ENCODE results near the gene PAK1IP1.

DNA sequence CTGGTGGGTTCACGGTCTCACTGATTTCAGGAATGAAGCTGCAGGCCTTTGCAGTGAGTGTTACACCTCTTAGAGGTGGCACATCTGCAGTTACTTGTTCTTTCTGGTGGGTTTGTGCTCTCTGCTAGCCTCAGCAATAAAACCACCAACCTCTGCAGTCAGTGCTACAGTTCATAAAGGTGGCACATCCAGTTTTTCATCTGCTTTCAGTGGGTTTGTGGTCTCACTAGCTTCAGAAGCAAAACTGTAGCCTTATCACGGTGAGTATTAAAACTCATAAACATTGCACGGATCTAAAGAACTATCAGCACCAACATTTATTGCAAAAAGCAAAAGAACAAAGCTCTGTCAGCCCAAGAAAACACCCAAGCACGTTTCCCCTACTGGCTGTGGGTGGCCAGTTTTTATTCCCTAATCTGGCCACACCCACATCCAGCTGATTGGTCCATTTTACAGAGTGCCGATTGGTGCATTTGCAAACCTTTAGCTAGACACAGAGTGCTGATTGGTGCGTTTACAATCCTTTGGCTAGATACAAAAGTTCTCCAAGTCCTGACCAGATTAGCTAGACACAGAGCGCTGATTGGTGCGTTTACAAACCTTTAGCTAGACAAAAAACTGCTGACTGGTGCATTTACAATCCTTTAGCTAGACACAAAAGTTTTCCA is 24.7 kb downstream of the PAK1IP1 start:
- TF ChIP-seq, protein P1, sequence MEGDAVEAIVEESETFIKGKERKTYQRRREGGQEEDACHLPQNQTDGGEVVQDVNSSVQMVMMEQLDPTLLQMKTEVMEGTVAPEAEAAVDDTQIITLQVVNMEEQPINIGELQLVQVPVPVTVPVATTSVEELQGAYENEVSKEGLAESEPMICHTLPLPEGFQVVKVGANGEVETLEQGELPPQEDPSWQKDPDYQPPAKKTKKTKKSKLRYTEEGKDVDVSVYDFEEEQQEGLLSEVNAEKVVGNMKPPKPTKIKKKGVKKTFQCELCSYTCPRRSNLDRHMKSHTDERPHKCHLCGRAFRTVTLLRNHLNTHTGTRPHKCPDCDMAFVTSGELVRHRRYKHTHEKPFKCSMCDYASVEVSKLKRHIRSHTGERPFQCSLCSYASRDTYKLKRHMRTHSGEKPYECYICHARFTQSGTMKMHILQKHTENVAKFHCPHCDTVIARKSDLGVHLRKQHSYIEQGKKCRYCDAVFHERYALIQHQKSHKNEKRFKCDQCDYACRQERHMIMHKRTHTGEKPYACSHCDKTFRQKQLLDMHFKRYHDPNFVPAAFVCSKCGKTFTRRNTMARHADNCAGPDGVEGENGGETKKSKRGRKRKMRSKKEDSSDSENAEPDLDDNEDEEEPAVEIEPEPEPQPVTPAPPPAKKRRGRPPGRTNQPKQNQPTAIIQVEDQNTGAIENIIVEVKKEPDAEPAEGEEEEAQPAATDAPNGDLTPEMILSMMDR (optimal IDR thresholded peaks at IDR 0.05 in 1 of 3, IDR thresholded peaks at IDR 0.05 in 1 of 3, conservative IDR thresholded peaks at IDR 0.05 in 1 of 3; ENCODE audit: extremely low read depth in 1 of 3, insufficient read depth in 2 of 3, low read length in 3 of 3) = no peak
- TF ChIP-seq EZH2 (IDR thresholded peaks at IDR 0.05; ENCODE audit: low read length) = no peak

Measured in keratinocyte (primary cell).